CD4-positive, alpha-beta T cell treated with Interleukin-6 at 100 ng/mL for 8 hours (primary cell): Measurements from ENCODE around the gene CD52.
"Not testable (repeated sequence)": the region's sequence is repeated elsewhere in the genome, so short reads cannot be mapped to it uniquely, and the experiment has no call there.

ENCODE experiments used
- DNase-seq: peaks from one replicate; pipeline ENCODE4 v3.0.0-alpha.2; 2020; ENCODE audit warnings: mixed read lengths, low spot score

CD52 gene

GRCh38 chr1:26300578-26301275 lies 17.0 kb upstream of the CD52 start:
- DNase-seq, result no peak

DNA sequence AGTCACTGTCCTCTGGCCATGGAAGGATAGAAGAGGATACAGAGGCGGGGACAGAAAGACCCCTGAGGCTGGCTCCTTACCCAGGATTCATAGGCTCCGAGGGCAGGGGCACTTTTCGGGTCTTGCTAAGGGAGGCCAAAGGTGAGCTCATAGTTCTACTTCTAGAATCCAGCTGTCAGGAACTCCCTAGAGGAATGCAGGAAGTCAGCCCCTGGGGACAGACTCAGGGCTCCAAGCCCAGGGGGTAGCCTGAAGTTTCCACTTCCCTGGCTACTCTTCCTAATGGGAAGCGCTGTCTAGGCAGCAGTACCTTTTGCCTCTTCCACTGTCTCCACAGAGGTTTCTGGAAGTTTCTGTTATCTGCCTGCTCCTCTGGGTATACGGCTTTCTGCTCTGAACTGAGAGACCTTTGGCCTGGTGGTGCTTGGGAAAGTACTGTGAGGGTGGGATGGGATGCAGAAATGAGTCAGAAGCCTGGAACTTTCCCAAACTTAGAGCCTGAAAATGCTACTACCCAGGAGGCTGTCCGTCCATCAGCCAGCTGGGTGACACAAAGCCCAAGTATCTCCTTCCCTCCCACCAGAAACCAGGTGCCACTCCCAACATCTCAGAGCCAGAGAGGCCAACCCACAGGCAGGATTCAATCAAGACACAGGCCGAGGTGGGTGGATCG lies 14.9 kb upstream of the CD52 start:
- no peak for DNase-seq

DNA sequence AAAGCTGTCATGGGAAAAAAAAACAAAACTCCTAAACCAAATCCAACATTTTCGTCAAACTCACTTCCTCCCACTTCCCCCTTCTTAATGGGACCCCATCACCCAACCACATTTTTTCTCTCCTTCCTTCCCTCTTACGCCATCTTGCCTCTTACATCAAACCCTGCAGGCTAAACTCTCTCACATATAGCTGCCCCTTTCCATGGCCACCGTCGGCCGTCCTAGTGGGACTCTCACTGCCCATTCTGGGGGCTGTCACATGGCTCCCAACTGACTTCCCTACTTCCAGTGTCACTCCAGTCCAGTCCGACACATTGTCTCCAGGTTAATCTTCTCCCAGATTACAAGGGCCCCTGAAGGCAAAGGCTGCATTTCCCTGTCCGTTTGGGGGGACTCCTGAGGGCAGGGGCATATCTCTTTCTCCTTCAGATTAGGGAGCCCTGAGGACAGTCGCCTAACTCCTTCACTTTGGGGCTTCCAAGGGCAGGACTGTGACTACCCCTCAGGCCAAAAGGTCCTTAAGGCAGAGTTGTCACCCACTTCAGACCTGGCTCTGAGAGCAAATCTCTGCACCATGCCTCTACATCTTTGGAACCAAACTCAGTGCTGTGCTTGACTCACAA lies 12.0 kb upstream of the CD52 start:
- DNase-seq, result no peak

GRCh38 chr1:26306290-26307229 lies 11.2 kb upstream of the CD52 start, which contains the start of gene UBXN11:
Gene UBXN11, minus strand, starts transcription at chr1:26306636. Its CDS starts 3,753 bp downstream, at chr1:26302883.
- DNase-seq, result peak; percentile 94

DNA sequence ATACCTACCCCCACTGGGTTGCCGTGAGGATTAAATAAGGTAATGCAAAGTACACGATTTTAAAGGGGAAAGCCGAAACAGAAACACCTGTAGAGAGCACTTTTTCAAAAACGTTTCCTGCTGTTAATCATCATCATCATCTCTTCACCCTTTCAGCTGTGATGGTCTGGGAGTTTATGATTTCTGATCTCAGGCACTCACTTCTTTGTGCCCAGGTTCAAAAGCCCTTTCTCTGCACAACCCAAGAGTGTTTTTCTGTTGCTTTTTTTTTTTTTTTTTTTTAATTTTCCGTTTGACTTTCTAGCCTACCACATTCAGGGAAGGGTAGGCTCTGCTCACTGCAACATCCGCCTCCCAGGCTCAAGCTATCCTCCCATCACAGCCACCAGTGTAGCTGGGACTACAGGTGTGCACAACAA lies 10.4 kb upstream of the CD52 start:
- DNase-seq, result peak; percentile 70

- not testable (repeated sequence) for DNase-seq
Observed at GRCh38 chr1:26307966-26308899, 9.5 kb upstream of the CD52 start.

DNA sequence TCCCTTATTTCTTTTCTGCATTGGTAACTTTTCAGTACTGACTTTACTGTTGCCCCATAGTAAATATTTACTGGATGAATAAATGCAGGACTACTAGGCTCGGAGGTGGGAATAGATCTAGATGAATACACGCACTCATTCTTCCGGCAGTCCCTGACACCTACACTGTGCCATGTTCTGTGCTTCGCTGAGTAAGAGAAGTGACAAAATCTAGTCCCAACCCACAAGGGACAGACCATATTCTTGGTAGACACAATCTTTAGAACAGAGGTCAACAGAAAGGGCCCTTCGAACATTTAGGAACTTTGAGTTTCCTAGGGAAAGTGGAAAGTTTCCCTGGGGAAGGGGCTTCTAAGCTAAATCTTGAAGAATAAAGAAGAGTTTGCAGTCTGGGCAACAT lies 3.3 kb upstream of the CD52 start:
- no peak for DNase-seq

DNA sequence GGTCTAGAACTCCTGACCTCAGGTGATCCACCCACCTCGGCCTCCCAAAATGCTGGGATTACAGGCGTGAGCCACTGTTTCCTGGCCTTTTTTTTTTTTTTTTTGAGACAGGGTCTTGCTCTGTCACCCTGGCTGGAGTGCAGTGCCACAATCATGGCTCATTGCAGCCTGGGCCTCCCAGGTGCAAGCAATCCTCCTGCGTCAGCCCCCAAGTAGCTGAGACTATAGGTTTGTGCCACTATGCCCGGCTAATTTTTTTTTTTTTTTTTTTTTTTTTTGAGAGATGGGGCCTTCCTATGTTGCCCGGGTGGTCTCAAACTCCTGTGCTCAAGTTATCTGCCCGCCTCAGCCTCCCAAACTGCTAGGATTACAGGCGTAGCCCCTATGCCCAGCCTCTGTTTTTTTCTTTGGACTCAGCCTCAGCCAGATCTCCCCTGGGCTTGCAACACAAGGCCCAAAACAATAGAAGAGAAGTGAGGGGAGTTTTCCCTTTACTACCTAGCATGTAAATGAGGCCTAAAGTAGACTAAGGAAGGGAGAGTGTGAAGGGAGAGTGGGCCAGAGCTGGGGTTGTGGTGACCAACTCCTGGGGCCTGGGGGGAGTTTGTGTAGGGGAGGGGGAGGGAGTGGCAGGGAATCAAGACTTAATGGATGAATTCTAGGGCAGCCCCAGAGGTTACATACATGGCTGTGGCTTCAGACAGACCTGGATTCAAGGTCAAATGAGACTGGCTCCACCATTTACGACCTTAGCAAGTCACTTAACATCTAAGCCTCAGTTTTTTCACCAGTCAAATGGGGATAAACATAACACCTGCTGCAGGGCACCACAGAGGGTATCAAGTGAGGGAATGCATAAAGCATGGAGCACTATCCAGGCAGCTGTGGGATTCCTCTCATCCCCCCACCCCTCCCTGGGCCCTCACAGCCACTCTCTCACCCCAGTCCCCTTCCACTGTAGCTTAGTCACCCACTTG lies 1.6 kb upstream of the CD52 start:
- no peak for DNase-seq

DNA sequence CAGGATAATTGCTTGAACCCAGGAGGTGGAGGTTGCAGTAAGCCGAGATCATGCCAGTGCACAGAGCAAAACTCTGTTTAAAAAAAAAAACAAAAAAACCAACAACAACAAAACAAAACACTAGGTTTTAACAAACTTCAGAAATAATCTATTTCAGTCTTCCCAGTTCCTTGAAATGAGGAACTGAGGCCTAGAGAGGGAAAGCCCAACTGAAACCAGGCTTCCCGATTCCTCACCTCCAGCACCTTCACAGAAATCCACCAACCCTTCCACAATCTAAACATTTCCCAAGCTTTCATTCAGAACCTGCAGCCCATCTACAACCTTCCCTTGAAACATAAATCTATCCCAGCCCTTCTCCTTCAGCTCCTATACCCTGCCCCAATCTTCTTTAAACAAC lies 612 bp upstream of the CD52 start:
- DNase-seq, result no peak

DNA sequence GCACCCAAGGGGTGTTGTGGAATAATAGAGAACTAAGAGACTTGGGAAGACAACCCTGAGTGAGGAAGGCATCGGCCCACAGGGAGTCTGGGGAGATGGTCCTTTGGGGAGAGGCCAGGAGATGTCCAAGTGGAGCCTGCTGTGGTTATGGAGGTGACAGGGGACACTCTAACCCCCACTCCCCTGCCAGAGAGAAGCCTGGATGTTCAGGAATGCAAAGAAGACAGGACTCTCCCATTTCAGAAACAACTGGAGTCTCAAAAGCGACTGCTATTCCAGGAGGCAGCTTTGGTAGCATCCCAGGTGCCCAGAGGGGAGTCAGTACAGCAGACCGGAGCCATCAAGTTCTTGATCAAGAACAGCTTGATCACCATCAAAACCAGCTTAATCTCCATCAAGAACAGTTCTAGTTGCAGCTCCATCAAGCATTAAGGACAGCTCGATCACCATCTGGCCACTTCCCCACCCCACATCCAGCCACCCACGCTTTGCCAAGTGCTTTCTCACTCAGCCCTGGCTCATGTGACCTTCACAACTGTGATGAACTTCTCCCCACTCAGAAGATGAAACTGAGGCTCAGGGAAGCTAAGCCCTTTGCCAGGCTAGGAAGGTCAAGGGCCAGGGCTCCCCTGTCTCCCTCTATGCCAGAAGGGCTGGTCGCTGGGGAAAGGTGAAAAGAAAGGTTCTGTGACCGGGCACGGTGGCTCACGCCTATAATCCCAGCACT lies 743 bp downstream of the CD52 start:
- DNase-seq, result peak; percentile 21

GRCh38 chr1:26320896-26321295 lies 3.1 kb downstream of the CD52 start:
- no peak for DNase-seq

DNA sequence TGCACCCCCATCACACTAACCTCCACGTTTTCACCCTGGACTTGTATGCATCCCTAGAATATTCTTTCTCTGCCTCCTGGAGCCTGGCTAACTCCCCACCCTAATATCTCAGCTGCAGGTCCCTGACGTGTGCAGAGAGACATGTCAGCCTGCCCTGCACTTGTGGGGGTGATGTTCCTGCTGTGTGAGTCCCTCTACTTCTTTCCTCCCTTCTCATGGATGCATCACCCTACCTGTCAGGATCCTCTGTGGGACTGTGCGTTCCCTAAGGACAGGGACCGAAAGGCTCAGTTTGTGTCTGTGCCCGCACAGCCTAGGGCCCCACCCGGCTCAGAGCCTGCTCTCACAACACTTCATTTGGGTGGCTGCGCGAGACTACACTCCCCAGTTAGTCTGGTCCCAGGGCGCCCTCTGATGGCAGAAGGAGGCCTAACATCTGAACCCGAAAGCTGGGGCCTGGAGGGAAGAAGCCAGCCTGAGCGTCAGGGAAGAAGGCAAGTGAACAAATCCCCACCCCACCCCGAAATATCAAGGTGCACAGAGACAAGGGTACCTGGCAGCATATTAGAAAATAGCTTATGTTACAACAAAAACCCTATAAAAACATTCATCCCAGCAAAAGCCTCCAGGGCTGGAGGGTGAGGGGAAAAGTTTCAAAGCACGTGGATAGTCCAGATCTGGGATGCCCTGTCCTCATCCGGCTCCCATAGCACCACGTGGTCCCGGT lies 3.7 kb downstream of the CD52 start:
- peak; percentile 91 for DNase-seq

DNA sequence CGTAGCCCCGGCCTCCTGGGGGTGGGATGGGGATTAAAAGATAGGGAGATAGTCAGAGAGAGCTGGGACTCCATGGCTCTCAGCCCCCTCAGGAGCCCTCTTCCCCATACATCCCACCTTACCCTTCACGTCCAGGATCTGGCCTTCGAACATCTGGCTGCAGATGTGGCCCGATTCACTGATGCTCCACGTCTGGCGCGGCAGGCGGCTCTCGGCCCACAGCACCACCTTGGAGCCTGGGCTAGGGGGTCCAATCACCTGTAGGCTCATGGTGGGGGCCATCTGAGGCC lies 4.2 kb downstream of the CD52 start:
- DNase-seq, result no peak

GRCh38 chr1:26323382-26323781 lies 5.6 kb downstream of the CD52 start:
- no peak for DNase-seq

GRCh38 chr1:26324550-26324949 lies 6.8 kb downstream of the CD52 start:
- no peak for DNase-seq

- no peak for DNase-seq
Observed at GRCh38 chr1:26327956-26328362, 10.2 kb downstream of the CD52 start.

- no peak for DNase-seq
Observed at GRCh38 chr1:26328597-26328996, 10.8 kb downstream of the CD52 start.

DNA sequence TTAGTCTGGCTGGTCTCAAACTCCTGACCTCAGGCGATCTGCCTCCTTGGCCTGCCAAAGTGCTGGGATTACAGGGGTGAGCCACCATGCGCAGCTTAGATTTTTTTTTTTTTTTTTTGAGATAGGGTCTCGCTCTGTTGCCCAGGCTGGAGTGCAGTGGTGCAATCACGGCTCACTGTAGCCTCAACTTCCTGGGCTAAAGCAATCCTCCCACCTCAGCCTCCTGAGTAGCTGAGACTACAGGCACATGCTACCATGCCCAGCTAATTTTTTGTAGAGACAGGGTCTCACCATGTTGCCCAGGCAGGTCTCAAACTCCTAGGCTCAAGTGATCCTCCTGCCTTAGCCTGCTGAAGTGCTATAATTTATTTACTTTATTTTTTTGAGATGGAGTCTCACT lies 11.6 kb downstream of the CD52 start:
- DNase-seq, result not testable (repeated sequence)

- DNase-seq, result no peak
Observed at GRCh38 chr1:26330276-26330675, 12.5 kb downstream of the CD52 start.
